SK-N-SH (cell line): ENCODE results near the gene RAD51B. TPM values are rescaled to one million over a fixed set of nuclear protein-coding genes. Genes with fewer than 3 reads are reported as not detected.

Source experiments
- CTCF ChIA-PET: fragments of 300-600, 350-600 bp; formaldehyde crosslinking; extraction: SDS; loops from one replicate; lab custom pipeline; 2021; lab: Yijun Ruan, JAX
- POLR2A ChIA-PET: fragments of 350-600 bp; sonication (Branson Sonifier 250); formaldehyde crosslinking; extraction: SDS; loops from one replicate; lab custom pipeline; 2020; ENCODE audit warnings: antibody characterized with exemption, inconsistent platforms; lab: Yijun Ruan, JAX
- DNase-seq: peaks from one replicate; pipeline ENCODE4 v3.0.0; 2012
- H2AFZ ChIP-seq: fragments of 200-600 bp; sonication (generic); 2 replicates; pipeline ENCODE4 v1.8.1; 2016; ENCODE audit warnings: antibody characterized with exemption, mild to moderate bottlenecking, low read depth
- H3F3A ChIP-seq: fragments of 200-600 bp; sonication (generic); replicated peaks from 2 replicates; pipeline ENCODE3; 2016; ENCODE audit warnings: antibody characterized with exemption, mild to moderate bottlenecking; ENCODE audit not compliant: insufficient read depth
- H3K27ac ChIP-seq, 2 experiments: fragments of 200-500 bp in 1 of 2; fragments of 200-600 bp in 1 of 2; sonication (Bioruptor generic) in 1 of 2; sonication (generic), shearing (Covaris generic) in 1 of 2; 2 replicates each; pipeline versions ENCODE4 v1.5.1 to v1.6.1; 2014 to 2016; ENCODE audit warnings: low read depth in 2 of 2, inconsistent platforms in 1 of 2, low read length in 1 of 2, mild to moderate bottlenecking in 1 of 2, mixed read lengths in 1 of 2
- H3K27me3 ChIP-seq: fragments of 200-600 bp; sonication (generic), shearing (Covaris generic); 2 replicates; pipeline ENCODE4 v1.6.1; 2016; ENCODE audit warnings: mixed run types; ENCODE audit not compliant: insufficient read depth
- H3K36me3 ChIP-seq, 2 experiments: fragments of 200-500 bp in 1 of 2; fragments of 200-600 bp in 1 of 2; sonication (Bioruptor generic) in 1 of 2; sonication (generic) in 1 of 2; replicated peaks in 1 of 2; 2 replicates each; pipeline versions ENCODE3 to v1.5.1; 2014 to 2016; ENCODE audit warnings: low read length in 1 of 2, mild to moderate bottlenecking in 1 of 2; ENCODE audit not compliant: insufficient read depth in 2 of 2, control insufficient read depth in 1 of 2
- H3K4me1 ChIP-seq, 2 experiments: fragments of 200-500 bp in 1 of 2; fragments of 200-600 bp in 1 of 2; sonication (Bioruptor generic) in 1 of 2; sonication (generic), shearing (Covaris generic) in 1 of 2; 2 replicates each; pipeline versions ENCODE4 v1.5.1 to v1.6.1; 2014 to 2016; ENCODE audit warnings: low read depth in 1 of 2, low read length in 1 of 2, mixed run types in 1 of 2; ENCODE audit not compliant: insufficient read depth in 2 of 2, control insufficient read depth in 1 of 2
- H3K4me2 ChIP-seq: fragments of 200-600 bp; sonication (generic), shearing (Covaris generic); 2 replicates; pipeline ENCODE4 v1.6.1; 2017; ENCODE audit warnings: mixed run types
- H3K4me3 ChIP-seq, 2 experiments: fragments of 200-500 bp in 1 of 2; fragments of 200-600 bp in 1 of 2; sonication (Bioruptor generic) in 1 of 2; sonication (generic), shearing (Covaris generic) in 1 of 2; 2 replicates each; pipeline versions ENCODE4 v1.5.1 to v1.8.1; 2014 to 2016; ENCODE audit warnings: low read depth in 2 of 2, inconsistent platforms in 1 of 2, low read length in 1 of 2, mild to moderate bottlenecking in 1 of 2, mixed read lengths in 1 of 2, moderate library complexity in 1 of 2
- H3K79me2 ChIP-seq: fragments of 200-600 bp; sonication (generic); 2 replicates; pipeline ENCODE4 v1.8.1; 2017; ENCODE audit warnings: mild to moderate bottlenecking; ENCODE audit not compliant: insufficient read depth
- H3K9ac ChIP-seq: fragments of 200-600 bp; sonication (generic); 2 replicates; pipeline ENCODE4 v1.6.1; 2017; ENCODE audit warnings: mixed run types
- H3K9me2 ChIP-seq: fragments of 200-600 bp; sonication (generic); 2 replicates; pipeline ENCODE4 v1.6.1; 2017; ENCODE audit warnings: mixed run types
- H3K9me3 ChIP-seq: fragments of 200-600 bp; sonication (generic); 2 replicates; pipeline ENCODE4 v1.6.1; 2017; ENCODE audit warnings: mixed run types, mild to moderate bottlenecking, moderate library complexity
- H4K20me1 ChIP-seq: fragments of 200-600 bp; sonication (generic); 2 replicates; pipeline ENCODE4 v1.6.1; 2017; ENCODE audit warnings: mild to moderate bottlenecking, mixed run types; ENCODE audit not compliant: insufficient read depth
- EP300 ChIP-seq, 2 experiments: IDR thresholded peaks; 2 replicates each; pipeline versions ENCODE4 v1.4.0 to v1.6.1; 2012; ENCODE audit warnings: borderline replicate concordance in 1 of 2, low read depth in 1 of 2, low read length in 1 of 2
- EZH2phosphoT487 ChIP-seq: fragments of 200-600 bp; sonication (generic); IDR thresholded peaks from 2 replicates; pipeline ENCODE4 v1.6.1; 2017; ENCODE audit warnings: low read depth, mixed run types, mild to moderate bottlenecking, antibody characterized with exemption, moderate library complexity, borderline replicate concordance
- FOXJ3 ChIP-seq: sonication (generic); formaldehyde crosslinking; IDR thresholded peaks from 2 replicates; pipeline ENCODE4 v1.5.1; 2020; ENCODE audit warnings: mild to moderate bottlenecking, missing genetic modification reagents
- GABPA ChIP-seq: IDR thresholded peaks from 2 replicates; pipeline ENCODE4 v1.4.0; 2012; ENCODE audit warnings: low read depth, mild to moderate bottlenecking
- MEF2A ChIP-seq: IDR thresholded peaks from 2 replicates; pipeline ENCODE4 v1.4.0; 2012; ENCODE audit warnings: low read depth, borderline replicate concordance
- NFIC ChIP-seq: IDR thresholded peaks from 2 replicates; pipeline ENCODE4 v1.4.0; 2012; ENCODE audit warnings: borderline replicate concordance
- NRF1 ChIP-seq: IDR thresholded peaks from 2 replicates; pipeline ENCODE4 v1.6.1; 2012; ENCODE audit warnings: low read depth, mild to moderate bottlenecking, low read length
- POLR2AphosphoS5 ChIP-seq: IDR thresholded peaks from 2 replicates; pipeline ENCODE4 v1.6.1; 2012; ENCODE audit warnings: low read depth, low read length
- RXRA ChIP-seq: IDR thresholded peaks from 2 replicates; pipeline ENCODE4 v1.4.0; 2012; ENCODE audit warnings: low read depth, mild to moderate bottlenecking, borderline replicate concordance
- SIN3A ChIP-seq: IDR thresholded peaks from 2 replicates; pipeline ENCODE4 v1.6.1; 2012; ENCODE audit warnings: low read depth, mild to moderate bottlenecking, low read length, moderate library complexity, borderline replicate concordance
- TAF1 ChIP-seq: IDR thresholded peaks from 2 replicates; pipeline ENCODE4 v1.6.1; 2012; ENCODE audit warnings: low read depth, mild to moderate bottlenecking, low read length, moderate library complexity, borderline replicate concordance
- TCF12 ChIP-seq: IDR thresholded peaks from 2 replicates; pipeline ENCODE4 v1.4.0; 2012
- TEAD4 ChIP-seq: IDR thresholded peaks from 2 replicates; pipeline ENCODE4 v1.4.0; 2012; ENCODE audit warnings: mild to moderate bottlenecking, borderline replicate concordance; ENCODE audit not compliant: insufficient read depth
- USF2 ChIP-seq: fragments of 150-350 bp; IDR thresholded peaks from 2 replicates; pipeline ENCODE4 v1.6.1; 2017; ENCODE audit warnings: antibody characterized with exemption, low read length, low read depth, borderline replicate concordance
- YY1 ChIP-seq: IDR thresholded peaks from 2 replicates; pipeline ENCODE4 v1.4.0; 2012; ENCODE audit warnings: low read depth, mild to moderate bottlenecking
- ZBTB33 ChIP-seq: IDR thresholded peaks from 2 replicates; pipeline ENCODE4 v1.4.0; 2012; ENCODE audit warnings: low read depth, borderline replicate concordance
- WGBS: methylation state at CpG from one replicate; pipeline ENCODE4 v1.1.6; 2017; ENCODE audit warnings: low lambda C conversion rate; 5-methylcytosine and 5-hydroxymethylcytosine counted together
- polyA plus RNA-seq, 3 experiments: library from polyadenylated mRNA; depleted of rRNA; stranded (reverse); fragments of >200 nt; gene quantifications; 2 replicates each; pipeline ENCODE4 v1.2.3, GENCODE V29; 2012
- TF ChIP-seq, protein P1 (sequence below): IDR thresholded peaks from 2 replicates; pipeline ENCODE4 v1.4.0; 2012; ENCODE audit warnings: low read depth
- TF ChIP-seq, protein P2 (sequence below): IDR thresholded peaks from 2 replicates; pipeline ENCODE4 v1.4.0; 2012; ENCODE audit warnings: low read depth, borderline replicate concordance

Gene RAD51B
- polyA plus RNA-seq, 1 of the 3 experiments (the other 2 are of a cell fraction): 6.0 TPM

DNA sequence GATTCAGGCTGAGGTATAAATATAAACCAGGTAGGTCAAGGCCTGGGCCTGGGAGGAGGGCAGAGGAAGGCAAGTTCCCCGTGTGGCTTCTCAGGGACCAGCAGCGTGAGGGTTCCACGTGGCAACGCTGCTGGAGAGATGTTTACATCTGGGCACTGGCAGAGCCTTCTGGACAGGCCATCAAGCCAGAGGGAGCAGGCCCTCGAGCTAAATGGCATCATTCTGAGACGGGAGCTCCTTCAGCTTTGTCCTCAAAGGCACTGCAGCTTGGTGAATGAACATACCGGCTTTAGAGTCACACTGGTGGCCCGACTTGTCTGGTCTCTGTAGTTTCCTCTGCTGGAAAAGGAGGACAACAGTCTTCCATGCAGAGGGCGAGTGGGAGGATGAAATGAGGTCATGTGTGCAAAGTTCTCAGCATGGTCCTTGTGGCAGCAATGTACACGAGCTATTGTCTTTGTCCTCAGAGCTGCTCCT lies 742.0 kb downstream of the RAD51B start:
- Histone ChIP-seq H3K27me3 (no peaks in the 10 kb centered on the region), H2AFZ (no peak overlapping the region), H3K4me2 (no peak overlapping the region), H3K4me1 (peaks cover 0 to 11% of the 10 kb centered on the region in 2 experiments; a peak in 1 of 4 replicates), H4K20me1 (no peaks in the 10 kb centered on the region), H3K36me3 (no peaks in the 10 kb centered on the region), H3K9ac (no peak overlapping the region), H3K9me2 (no peaks in the 10 kb centered on the region), H3K9me3 (no peaks in the 10 kb centered on the region), H3K27ac (no peak overlapping the region)
- ChIA-PET CTCF (no interaction called here), POLR2A (no interaction called here)
- no peak for DNase-seq
- no peak for TF ChIP-seq MEF2A
- TF ChIP-seq EP300 (IDR thresholded peaks at IDR 0.05; ENCODE audit: borderline replicate concordance in 1 of 2, low read depth in 1 of 2, low read length in 1 of 2): no peak
- no peak for TF ChIP-seq RXRA
- TF ChIP-seq, protein P1, sequence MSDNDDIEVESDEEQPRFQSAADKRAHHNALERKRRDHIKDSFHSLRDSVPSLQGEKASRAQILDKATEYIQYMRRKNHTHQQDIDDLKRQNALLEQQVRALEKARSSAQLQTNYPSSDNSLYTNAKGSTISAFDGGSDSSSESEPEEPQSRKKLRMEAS: no peak
- no peak for TF ChIP-seq NRF1
- TF ChIP-seq ZBTB33: no peak
- TF ChIP-seq EZH2phosphoT487: no peak
- no peak for TF ChIP-seq FOXJ3
- TF ChIP-seq SIN3A: no peak
- TF ChIP-seq, protein P2, sequence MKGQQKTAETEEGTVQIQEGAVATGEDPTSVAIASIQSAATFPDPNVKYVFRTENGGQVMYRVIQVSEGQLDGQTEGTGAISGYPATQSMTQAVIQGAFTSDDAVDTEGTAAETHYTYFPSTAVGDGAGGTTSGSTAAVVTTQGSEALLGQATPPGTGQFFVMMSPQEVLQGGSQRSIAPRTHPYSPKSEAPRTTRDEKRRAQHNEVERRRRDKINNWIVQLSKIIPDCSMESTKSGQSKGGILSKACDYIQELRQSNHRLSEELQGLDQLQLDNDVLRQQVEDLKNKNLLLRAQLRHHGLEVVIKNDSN: no peak
- no peak for TF ChIP-seq TAF1
- TF ChIP-seq GABPA: no peak
- TF ChIP-seq USF2: no peak
- TF ChIP-seq NFIC: no peak
- no peak for TF ChIP-seq YY1
- TF ChIP-seq TCF12: no peak
- TF ChIP-seq POLR2AphosphoS5: no peak
- TF ChIP-seq TEAD4: no peak
- TF ChIP-seq, all 33 proteins: peak for 0
- H3F3A ChIP-seq: no peaks in the 10 kb centered on the region
- no peak overlapping the region for H3K4me3 ChIP-seq
- WGBS: 95% methylated on average over 6 of the region's 10 CpGs
- H3K79me2 ChIP-seq: no peaks in the 10 kb centered on the region
